Measurements from ENCODE around the gene LMTK2.

DNA sequence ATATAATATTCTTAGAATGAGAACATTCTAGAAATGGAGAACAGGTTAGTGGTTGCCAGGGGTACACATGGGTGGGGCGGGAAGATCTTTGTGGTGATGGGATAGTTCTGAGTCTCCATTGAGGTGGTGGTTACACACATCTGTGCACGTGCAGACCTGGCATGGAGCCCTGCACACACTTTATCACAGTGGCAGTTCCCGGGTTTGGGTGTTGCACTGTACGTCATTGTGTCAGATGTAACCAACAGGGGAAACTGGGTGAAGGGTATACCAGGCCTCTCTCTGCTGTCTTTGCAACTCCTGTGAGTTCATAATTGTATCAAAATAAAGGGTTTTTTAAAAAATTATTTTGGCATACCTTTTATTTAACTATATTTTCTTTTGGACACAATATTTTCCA is 51.1 kb downstream of the LMTK2 start:
- TF ChIP-seq, protein P1, sequence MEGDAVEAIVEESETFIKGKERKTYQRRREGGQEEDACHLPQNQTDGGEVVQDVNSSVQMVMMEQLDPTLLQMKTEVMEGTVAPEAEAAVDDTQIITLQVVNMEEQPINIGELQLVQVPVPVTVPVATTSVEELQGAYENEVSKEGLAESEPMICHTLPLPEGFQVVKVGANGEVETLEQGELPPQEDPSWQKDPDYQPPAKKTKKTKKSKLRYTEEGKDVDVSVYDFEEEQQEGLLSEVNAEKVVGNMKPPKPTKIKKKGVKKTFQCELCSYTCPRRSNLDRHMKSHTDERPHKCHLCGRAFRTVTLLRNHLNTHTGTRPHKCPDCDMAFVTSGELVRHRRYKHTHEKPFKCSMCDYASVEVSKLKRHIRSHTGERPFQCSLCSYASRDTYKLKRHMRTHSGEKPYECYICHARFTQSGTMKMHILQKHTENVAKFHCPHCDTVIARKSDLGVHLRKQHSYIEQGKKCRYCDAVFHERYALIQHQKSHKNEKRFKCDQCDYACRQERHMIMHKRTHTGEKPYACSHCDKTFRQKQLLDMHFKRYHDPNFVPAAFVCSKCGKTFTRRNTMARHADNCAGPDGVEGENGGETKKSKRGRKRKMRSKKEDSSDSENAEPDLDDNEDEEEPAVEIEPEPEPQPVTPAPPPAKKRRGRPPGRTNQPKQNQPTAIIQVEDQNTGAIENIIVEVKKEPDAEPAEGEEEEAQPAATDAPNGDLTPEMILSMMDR (IDR thresholded peaks at IDR 0.05), result no peak
- no peak for TF ChIP-seq POLR2A (IDR thresholded peaks at IDR 0.05; ENCODE audit: low read depth)
